ENCODE measurements around the gene LZTS3.

DNA sequence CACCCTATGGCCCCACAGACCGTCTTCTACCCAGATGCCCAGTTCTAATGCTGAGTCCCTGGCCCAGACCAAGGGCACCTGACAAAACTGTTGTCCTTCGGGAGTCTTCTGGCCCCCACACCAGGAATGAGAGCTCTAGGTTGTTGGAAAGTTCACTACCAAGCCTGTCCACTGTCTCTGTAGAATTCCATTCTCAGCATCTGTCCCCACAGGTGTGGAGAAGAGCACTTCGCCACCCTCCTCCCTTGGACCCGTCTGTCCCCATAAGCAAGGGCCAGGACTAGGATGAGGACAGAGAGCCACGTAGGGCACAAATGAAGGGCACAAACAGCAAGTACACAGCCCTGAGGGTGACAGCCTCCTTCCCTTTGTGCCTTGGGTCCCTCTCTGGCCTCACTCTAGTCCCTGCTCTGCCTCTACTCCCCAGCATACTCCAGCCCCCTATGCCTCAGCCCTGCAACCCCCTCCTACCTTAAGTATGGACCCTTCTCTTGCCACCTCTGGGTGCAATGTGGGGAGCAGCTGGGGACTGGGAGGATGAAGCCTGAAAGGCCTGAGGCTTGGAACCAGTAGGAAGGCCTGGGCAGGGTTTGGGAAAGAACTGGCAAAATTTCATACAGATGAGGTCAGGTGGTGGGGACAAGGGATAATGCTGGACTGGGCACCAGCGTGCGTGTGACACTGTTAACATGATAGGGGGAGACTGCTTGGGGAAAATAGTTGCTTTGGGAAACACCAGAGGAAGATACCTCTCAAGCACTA lies 4.3 kb downstream of the LZTS3 start:
- TF ChIP-seq, protein P1, sequence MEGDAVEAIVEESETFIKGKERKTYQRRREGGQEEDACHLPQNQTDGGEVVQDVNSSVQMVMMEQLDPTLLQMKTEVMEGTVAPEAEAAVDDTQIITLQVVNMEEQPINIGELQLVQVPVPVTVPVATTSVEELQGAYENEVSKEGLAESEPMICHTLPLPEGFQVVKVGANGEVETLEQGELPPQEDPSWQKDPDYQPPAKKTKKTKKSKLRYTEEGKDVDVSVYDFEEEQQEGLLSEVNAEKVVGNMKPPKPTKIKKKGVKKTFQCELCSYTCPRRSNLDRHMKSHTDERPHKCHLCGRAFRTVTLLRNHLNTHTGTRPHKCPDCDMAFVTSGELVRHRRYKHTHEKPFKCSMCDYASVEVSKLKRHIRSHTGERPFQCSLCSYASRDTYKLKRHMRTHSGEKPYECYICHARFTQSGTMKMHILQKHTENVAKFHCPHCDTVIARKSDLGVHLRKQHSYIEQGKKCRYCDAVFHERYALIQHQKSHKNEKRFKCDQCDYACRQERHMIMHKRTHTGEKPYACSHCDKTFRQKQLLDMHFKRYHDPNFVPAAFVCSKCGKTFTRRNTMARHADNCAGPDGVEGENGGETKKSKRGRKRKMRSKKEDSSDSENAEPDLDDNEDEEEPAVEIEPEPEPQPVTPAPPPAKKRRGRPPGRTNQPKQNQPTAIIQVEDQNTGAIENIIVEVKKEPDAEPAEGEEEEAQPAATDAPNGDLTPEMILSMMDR (IDR thresholded peaks at IDR 0.05), result no peak
- no peak for TF ChIP-seq POLR2A (IDR thresholded peaks at IDR 0.05)
- TF ChIP-seq POLR2AphosphoS5 (IDR thresholded peaks at IDR 0.05), result no peak
